ENCODE data around the gene KDM3B.

The KDM3B gene

GRCh38 chr5:138448481-138449398 lies 96.3 kb downstream of the KDM3B start:
- no peak for DNase-seq (ENCODE audit: low read depth)

GRCh38 chr5:138449501-138450239 lies 97.2 kb downstream of the KDM3B start:
- peak; percentile 65 for DNase-seq (ENCODE audit: low read depth)

- DNase-seq (ENCODE audit: low read depth) = no peak
These were observed 98.5 kb downstream of the KDM3B start for GRCh38 chr5:138450971-138451370.

GRCh38 chr5:138452720-138453119 lies 100.2 kb downstream of the KDM3B start:
- no peak for DNase-seq (ENCODE audit: low read depth)

GRCh38 chr5:138453590-138453989 lies 101.1 kb downstream of the KDM3B start:
- no peak for DNase-seq (ENCODE audit: low read depth)

- no peak for DNase-seq (ENCODE audit: low read depth)
These were observed 101.6 kb downstream of the KDM3B start for GRCh38 chr5:138454121-138454520.

GRCh38 chr5:138455232-138455930 lies 102.9 kb downstream of the KDM3B start:
- DNase-seq (ENCODE audit: low read depth) = no peak

GRCh38 chr5:138457531-138458275 lies 105.2 kb downstream of the KDM3B start:
- DNase-seq (ENCODE audit: low read depth) = no peak

- no peak for DNase-seq (ENCODE audit: low read depth)
These were observed 105.9 kb downstream of the KDM3B start for GRCh38 chr5:138458384-138458783.

- DNase-seq (ENCODE audit: low read depth) = no peak
These were observed 106.4 kb downstream of the KDM3B start for GRCh38 chr5:138458856-138459255.

GRCh38 chr5:138459311-138459933 lies 106.9 kb downstream of the KDM3B start:
- DNase-seq (ENCODE audit: low read depth) = peak; percentile 74

- no peak for DNase-seq (ENCODE audit: low read depth)
These were observed 107.7 kb downstream of the KDM3B start for GRCh38 chr5:138460032-138460693.

GRCh38 chr5:138461343-138462125 lies 109.0 kb downstream of the KDM3B start:
- DNase-seq (ENCODE audit: low read depth) = no peak

GRCh38 chr5:138463419-138464007 lies 111.0 kb downstream of the KDM3B start:
- no peak for DNase-seq (ENCODE audit: low read depth)

- DNase-seq (ENCODE audit: low read depth) = peak; percentile 91
These were observed 111.5 kb downstream of the KDM3B start for GRCh38 chr5:138464008-138464387.

- DNase-seq (ENCODE audit: low read depth) = peak; percentile 93
These were observed 112.1 kb downstream of the KDM3B start for GRCh38 chr5:138464388-138465260.

GRCh38 chr5:138465261-138466124 lies 113.0 kb downstream of the KDM3B start, which contains the start of gene EGR1:
TSS of gene EGR1 (plus strand) at chr5:138465479. CDS start at chr5:138465762, 283 bp downstream.
- DNase-seq (ENCODE audit: low read depth) = peak; percentile 88

Data from activated gamma-delta T cell treated with anti-CD3 and anti-CD28 coated beads, Interleukin-2, amount 50 U/mL, for 16 hours (primary cell).